Aorta (tissue), 5 donors: ENCODE data around the gene MACROD2. TPM values are rescaled to one million over a fixed set of nuclear protein-coding genes. Genes with fewer than 3 reads are reported as not detected.
A peak's percentile ranks its signal among the peaks of the same experiment; 100 is the strongest.

Experiments
- ATAC-seq: fragments of 200-7000 bp; cut with Tn5 transposase; one replicate; pipeline ENCODE4 v1.9.1; 2022; ENCODE audit warnings: moderate library complexity; ENCODE audit not compliant: low FRiP score
- DNase-seq, 2 donors: peaks; one replicate each; pipeline ENCODE4 v3.0.0-alpha.2; 2020
- H3K27ac ChIP-seq, 2 donors: one replicate each; pipeline ENCODE4 v1.5.1; 2013; ENCODE audit warnings: low read length in 2 of 2, mild to moderate bottlenecking in 2 of 2, moderate library complexity in 2 of 2, control low read depth in 1 of 2, inconsistent platforms in 1 of 2, low read depth in 1 of 2
- H3K27me3 ChIP-seq, 2 donors: one replicate each; pipeline ENCODE4 v1.6.1; 2013; ENCODE audit warnings: control low read depth in 1 of 2, low read length in 1 of 2, mild to moderate bottlenecking in 1 of 2, moderate library complexity in 1 of 2; ENCODE audit not compliant: insufficient read depth in 2 of 2, control insufficient read depth in 1 of 2
- H3K36me3 ChIP-seq, 2 donors: one replicate each; pipeline ENCODE4 v1.6.1; 2013; ENCODE audit warnings: control low read depth in 1 of 2, low read length in 1 of 2, mild to moderate bottlenecking in 1 of 2; ENCODE audit not compliant: insufficient read depth in 2 of 2, control insufficient read depth in 1 of 2
- H3K4me1 ChIP-seq, 2 donors: one replicate each; pipeline ENCODE4 v1.6.1; 2013; ENCODE audit warnings: low read length in 2 of 2, control low read depth in 1 of 2, mild to moderate bottlenecking in 1 of 2, moderate library complexity in 1 of 2; ENCODE audit not compliant: insufficient read depth in 2 of 2, control insufficient read depth in 1 of 2
- H3K4me3 ChIP-seq, 2 donors: one replicate each; pipeline ENCODE4 v1.5.1; 2013; ENCODE audit warnings: low read length in 2 of 2, control low read depth in 1 of 2, mild to moderate bottlenecking in 1 of 2
- H3K9me3 ChIP-seq: one replicate; pipeline ENCODE4 v1.6.1; 2013; ENCODE audit warnings: mild to moderate bottlenecking, low read length; ENCODE audit not compliant: control insufficient read depth
- WGBS, 2 donors: extraction: QIAGEN DNeasy Blood & Tissue Kit; methylation state at CpG; one replicate each; pipeline ENCODE4 v1.1.7; 2013; 5-methylcytosine and 5-hydroxymethylcytosine counted together
- intact Hi-C, 2 donors: fragments of 100-400 bp; cut with DNase I; formaldehyde crosslinking; loops; one replicate each; pipeline versions ENCODE4 v1.14.2 to v1.15.0; 2022
- polyA plus RNA-seq, 2 donors: library from polyadenylated mRNA; stranded (reverse); fragments of 200-250 nt; gene quantifications; one replicate each; pipeline ENCODE4 v1.2.3, GENCODE V29; 2013
- total RNA-seq, 2 donors: library from RNA; stranded (reverse); fragmentation: NEBNext Ultra II Directional; extraction: Animal tissue kit (Norgen Biotek cat#: 25700); gene quantifications; one replicate each; pipeline ENCODE4 v1.2.1, GENCODE V29; 2021
- donor health status: healthy with polysubstance abuse.
- donor health status: Bipolar disorder and iron deficiency.
- donor health status: DM: no; HTN: no; CAD: no.
- donor health status: DM: no; HTN: no; CAD: no.
- donor health status: DM: yes; HTN: yes; CAD: no.

The MACROD2 gene
- total and polyA plus RNA-seq, 4 donors = 0.90 to 11.2 (median 4.8) TPM

- WGBS, 2 donors = 92 to 98% methylated on average over 1 of the region's 1 CpG
- Histone ChIP-seq H3K9me3 (no peaks in the 10 kb centered on the region), H3K27ac (no peak overlapping the region), H3K36me3 (no peaks in the 10 kb centered on the region), H3K27me3 (no peaks in the 10 kb centered on the region), H3K4me3 (no peak overlapping the region), H3K4me1 (peaks cover 0 to 7% of the 10 kb centered on the region in 2 donors)
- DNase-seq = no peak
- intact Hi-C loops = no loop called here
- no peak for ATAC-seq
Measured at GRCh38 chr20:15639839-15640238, 1644.5 kb downstream of the MACROD2 start.

GRCh38 chr20:15642109-15642508 is 1646.8 kb downstream of the MACROD2 start:
- no peak for ATAC-seq
- Histone ChIP-seq H3K9me3 (no peaks in the 10 kb centered on the region), H3K27ac (no peak overlapping the region), H3K36me3 (no peaks in the 10 kb centered on the region), H3K4me1 (peaks cover 0 to 7% of the 10 kb centered on the region in 2 donors), H3K27me3 (no peaks in the 10 kb centered on the region), H3K4me3 (no peak overlapping the region)
- WGBS, 2 donors = 81 to 82% methylated on average over 6 of the region's 6 CpGs
- DNase-seq = no peak
- intact Hi-C loops = no loop called here

- no peak overlapping the region for H3K27ac ChIP-seq
- H3K36me3 ChIP-seq = no peaks in the 10 kb centered on the region
- intact Hi-C loops = no loop called here
- DNase-seq (no peak), ATAC-seq (no peak)
- no peak overlapping the region for H3K4me3 ChIP-seq
- WGBS, 2 donors = 5 to 10% methylated on average over 4 of the region's 4 CpGs
- H3K9me3 ChIP-seq = no peaks in the 10 kb centered on the region
- no peaks in the 10 kb centered on the region for H3K27me3 ChIP-seq
- H3K4me1 ChIP-seq = peaks cover 0 to 7% of the 10 kb centered on the region in 2 donors
Measured at GRCh38 chr20:15642676-15643075, 1647.4 kb downstream of the MACROD2 start.

GRCh38 chr20:15643713-15644112 is 1648.4 kb downstream of the MACROD2 start:
- Histone ChIP-seq H3K27ac (no peak overlapping the region), H3K27me3 (no peaks in the 10 kb centered on the region), H3K9me3 (no peaks in the 10 kb centered on the region), H3K36me3 (no peaks in the 10 kb centered on the region), H3K4me3 (no peak overlapping the region), H3K4me1 (peaks cover 0 to 7% of the 10 kb centered on the region in 2 donors)
- DNase-seq (no peak), ATAC-seq (no peak)
- intact Hi-C loops = no loop called here
- 94 to 96% methylated on average over 2 of the region's 2 CpGs for WGBS, 2 donors

GRCh38 chr20:15645816-15646215 is 1650.5 kb downstream of the MACROD2 start:
- no peak for ATAC-seq
- WGBS, 2 donors = 81 to 86% methylated on average over 2 of the region's 2 CpGs
- H3K27ac ChIP-seq = no peak overlapping the region
- no peak for DNase-seq
- no peaks in the 10 kb centered on the region for H3K27me3 ChIP-seq
- H3K4me1 ChIP-seq = peaks cover 0 to 10% of the 10 kb centered on the region in 2 donors
- H3K4me3 ChIP-seq = no peak overlapping the region
- H3K9me3 ChIP-seq = no peaks in the 10 kb centered on the region
- intact Hi-C loops = no loop called here
- H3K36me3 ChIP-seq = no peaks in the 10 kb centered on the region

- Histone ChIP-seq H3K36me3 (no peaks in the 10 kb centered on the region), H3K27me3 (no peaks in the 10 kb centered on the region), H3K27ac (no peak overlapping the region), H3K4me3 (no peak overlapping the region), H3K9me3 (no peaks in the 10 kb centered on the region), H3K4me1 (peaks cover 0 to 6% of the 10 kb centered on the region in 2 donors)
- ATAC-seq (no peak), DNase-seq (no peak)
- 93 to 94% methylated on average over 8 of the region's 8 CpGs for WGBS, 2 donors
- intact Hi-C loops = no loop called here
Measured at GRCh38 chr20:15653396-15654207, 1658.3 kb downstream of the MACROD2 start.

- ATAC-seq (peak; percentile 54), DNase-seq (no peak)
- peaks cover 0 to 6% of the 10 kb centered on the region in 2 donors for H3K4me1 ChIP-seq
- intact Hi-C loops = no loop called here
- H3K4me3 ChIP-seq = no peak overlapping the region
- no peak overlapping the region for H3K27ac ChIP-seq
- H3K36me3 ChIP-seq = no peaks in the 10 kb centered on the region
- H3K9me3 ChIP-seq = no peaks in the 10 kb centered on the region
- no peaks in the 10 kb centered on the region for H3K27me3 ChIP-seq
- WGBS, 2 donors = 61 to 72% methylated on average over 2 of the region's 2 CpGs
Measured at GRCh38 chr20:15654208-15654649, 1658.9 kb downstream of the MACROD2 start.

GRCh38 chr20:15655295-15655874 is 1660.1 kb downstream of the MACROD2 start:
- no peaks in the 10 kb centered on the region for H3K36me3 ChIP-seq
- no peaks in the 10 kb centered on the region for H3K9me3 ChIP-seq
- no peak for ATAC-seq
- DNase-seq = no peak
- intact Hi-C loops = no loop called here
- H3K27me3 ChIP-seq = no peaks in the 10 kb centered on the region
- no peak overlapping the region for H3K4me3 ChIP-seq
- 59 to 66% methylated on average over 7 of the region's 7 CpGs for WGBS, 2 donors
- no peak overlapping the region for H3K27ac ChIP-seq
- H3K4me1 ChIP-seq = peaks cover 0 to 6% of the 10 kb centered on the region in 2 donors

GRCh38 chr20:15656124-15656523 is 1660.8 kb downstream of the MACROD2 start:
- ATAC-seq = no peak
- H3K9me3 ChIP-seq = no peaks in the 10 kb centered on the region
- no peak overlapping the region for H3K4me3 ChIP-seq
- H3K27ac ChIP-seq = no peak overlapping the region
- intact Hi-C loops = no loop called here
- H3K4me1 ChIP-seq = peaks cover 0 to 4% of the 10 kb centered on the region in 2 donors
- H3K36me3 ChIP-seq = no peaks in the 10 kb centered on the region
- 25 to 27% methylated on average over 2 of the region's 2 CpGs for WGBS, 2 donors
- DNase-seq = no peak
- H3K27me3 ChIP-seq = no peaks in the 10 kb centered on the region
